ENCODE data around the gene IL1RN.

Gene IL1RN

GRCh38 chr2:113171334-113172075 is 44.1 kb downstream of the IL1RN start:
- in situ Hi-C loops (cut with HindIII; ENCODE audit: low sequenced_read_pairs), result no loop called here

DNA sequence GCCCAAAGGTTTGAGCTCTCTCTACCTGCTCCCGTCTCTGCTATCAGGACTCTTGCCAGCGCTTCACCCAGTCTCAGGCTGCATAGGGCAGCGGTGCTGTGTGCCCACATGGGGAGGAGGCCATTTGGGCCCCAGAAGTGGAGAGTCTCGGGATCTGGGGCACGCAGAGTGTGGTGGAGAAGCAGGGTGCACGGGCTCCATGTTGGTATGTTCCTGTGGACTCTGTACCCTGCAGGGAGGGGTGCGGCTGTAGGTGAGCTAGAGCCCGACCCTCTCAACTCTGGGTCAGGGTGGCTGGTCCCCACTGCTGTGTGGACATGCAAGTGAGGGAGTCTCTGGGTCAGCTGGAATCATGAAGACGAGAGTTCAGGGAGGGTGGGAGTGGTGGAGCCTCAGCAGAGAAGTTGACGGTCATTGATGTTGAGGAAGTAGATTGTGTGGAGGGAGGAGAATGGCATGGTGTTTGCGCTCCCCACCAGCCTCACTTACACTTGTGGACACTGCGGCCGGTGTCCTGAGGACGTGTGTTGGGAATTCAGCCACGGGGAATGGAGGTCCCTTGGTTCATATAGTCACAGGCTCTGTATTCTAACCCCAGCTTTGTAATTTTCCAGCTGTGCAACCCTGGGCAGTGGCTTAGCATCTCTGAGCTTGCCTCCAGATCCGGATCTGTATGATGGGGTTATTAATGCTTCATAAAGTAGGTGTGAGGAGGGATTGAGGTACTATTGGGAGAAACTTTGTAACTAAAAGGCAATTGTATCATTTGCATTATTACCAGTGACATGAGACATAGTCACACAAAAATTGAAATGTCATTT is 45.5 kb downstream of the IL1RN start:
- in situ Hi-C loops (cut with HindIII; ENCODE audit: low sequenced_read_pairs), result no loop called here

DNA sequence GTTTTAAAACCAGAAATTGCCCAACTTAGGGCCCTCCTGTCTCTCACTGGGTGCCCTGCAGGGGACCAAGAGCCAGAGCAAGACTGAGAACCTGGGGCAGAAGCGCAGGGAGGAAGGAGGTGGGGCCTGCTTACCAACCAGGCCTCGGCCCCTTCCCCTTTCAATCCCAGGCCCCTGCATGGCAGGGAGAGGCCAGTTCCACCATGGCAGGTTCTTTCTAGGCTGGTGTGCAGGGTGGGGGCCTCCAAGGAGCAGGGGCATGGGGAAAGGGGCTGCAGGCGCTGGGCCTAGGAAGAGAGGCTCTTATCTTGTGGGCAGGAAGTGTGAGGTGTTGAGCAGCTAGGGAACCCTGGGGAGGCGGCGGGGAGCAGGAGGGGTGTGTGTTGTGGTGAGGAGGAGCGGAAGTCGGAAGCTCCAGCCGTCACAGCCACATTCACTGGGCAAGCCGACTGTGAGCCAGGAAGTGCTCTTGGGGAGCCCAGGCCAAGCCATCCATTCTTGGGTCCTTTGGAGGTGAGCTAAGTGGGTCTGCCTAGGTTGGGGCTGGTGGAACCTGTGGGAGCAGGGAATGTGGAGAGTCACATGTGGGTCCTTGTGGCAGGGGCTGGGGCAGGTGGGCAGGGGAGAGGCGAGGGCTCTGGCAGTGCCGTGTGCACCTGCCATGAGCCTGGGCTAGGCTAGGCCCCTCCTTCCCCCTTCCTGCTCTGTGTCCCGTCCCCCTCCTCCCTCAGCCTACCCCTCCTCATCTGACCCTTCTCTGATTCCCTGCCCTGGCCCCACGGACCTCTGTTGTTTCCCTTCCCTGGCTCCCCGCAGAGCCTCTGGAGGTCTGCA is 46.4 kb downstream of the IL1RN start, which contains the start of gene PSD4:
TSS of gene PSD4 (plus strand) at position 430 of the 834 bp plus-strand sequence. CDS start 8,486 bp downstream, outside the sequence.
- in situ Hi-C loops (cut with HindIII; ENCODE audit: low sequenced_read_pairs), result no loop called here

DNA sequence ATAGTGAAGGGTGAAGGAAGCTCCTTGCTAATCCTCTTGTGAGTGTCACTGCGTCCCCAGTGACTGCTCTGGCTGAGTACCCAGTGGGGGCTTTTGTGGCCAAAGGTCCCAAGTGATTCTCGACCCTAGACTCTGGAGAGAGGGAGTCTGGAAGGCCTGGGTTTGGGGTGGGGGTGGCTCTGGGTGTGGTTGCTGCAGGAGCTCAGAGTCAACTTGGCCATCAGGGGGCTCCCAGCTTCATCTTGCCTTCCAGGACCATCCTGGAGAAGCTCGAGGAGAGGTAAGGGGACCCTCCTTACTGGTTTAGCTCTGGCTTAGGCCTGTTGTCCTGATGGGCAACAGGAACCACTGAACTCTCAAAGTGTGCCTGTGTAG is 47.0 kb downstream of the IL1RN start:
- in situ Hi-C loops (cut with HindIII; ENCODE audit: low sequenced_read_pairs), result no loop called here

DNA sequence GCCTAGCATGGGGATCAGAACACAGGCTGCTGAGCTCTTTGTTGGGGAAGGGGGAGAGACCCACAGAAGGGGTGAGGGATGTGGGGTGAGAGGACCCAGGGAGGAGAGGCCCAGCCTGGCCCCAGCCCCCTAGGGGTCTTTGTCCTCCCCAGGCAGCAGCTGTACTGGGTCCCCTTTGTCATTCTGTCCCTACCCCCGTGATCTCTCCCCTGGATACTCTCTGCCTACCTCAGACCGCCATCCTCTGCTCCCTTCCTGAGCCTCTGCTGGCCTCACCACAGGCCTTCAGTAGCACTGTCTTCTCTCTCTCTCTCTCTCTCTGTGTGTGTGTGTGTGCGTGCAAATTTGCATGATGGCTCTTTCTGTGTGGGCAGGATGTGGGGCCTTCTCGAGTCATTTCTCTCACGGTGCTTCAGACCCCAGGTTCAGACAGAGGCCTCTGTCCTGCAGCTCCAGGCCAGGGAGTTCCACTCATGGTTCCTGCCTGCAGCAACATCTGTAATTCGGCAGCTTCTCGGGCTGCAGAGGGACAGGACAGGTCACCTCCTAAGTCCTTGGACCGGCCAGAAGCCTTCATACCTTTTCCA is 47.7 kb downstream of the IL1RN start:
- in situ Hi-C loops (cut with HindIII; ENCODE audit: low sequenced_read_pairs), result no loop called here

GRCh38 chr2:113175736-113176695 is 48.6 kb downstream of the IL1RN start:
- in situ Hi-C loops (cut with HindIII; ENCODE audit: low sequenced_read_pairs), result no loop called here

- in situ Hi-C loops (cut with HindIII; ENCODE audit: low sequenced_read_pairs), result no loop called here
Measured at GRCh38 chr2:113176696-113177355, 49.4 kb downstream of the IL1RN start.

DNA sequence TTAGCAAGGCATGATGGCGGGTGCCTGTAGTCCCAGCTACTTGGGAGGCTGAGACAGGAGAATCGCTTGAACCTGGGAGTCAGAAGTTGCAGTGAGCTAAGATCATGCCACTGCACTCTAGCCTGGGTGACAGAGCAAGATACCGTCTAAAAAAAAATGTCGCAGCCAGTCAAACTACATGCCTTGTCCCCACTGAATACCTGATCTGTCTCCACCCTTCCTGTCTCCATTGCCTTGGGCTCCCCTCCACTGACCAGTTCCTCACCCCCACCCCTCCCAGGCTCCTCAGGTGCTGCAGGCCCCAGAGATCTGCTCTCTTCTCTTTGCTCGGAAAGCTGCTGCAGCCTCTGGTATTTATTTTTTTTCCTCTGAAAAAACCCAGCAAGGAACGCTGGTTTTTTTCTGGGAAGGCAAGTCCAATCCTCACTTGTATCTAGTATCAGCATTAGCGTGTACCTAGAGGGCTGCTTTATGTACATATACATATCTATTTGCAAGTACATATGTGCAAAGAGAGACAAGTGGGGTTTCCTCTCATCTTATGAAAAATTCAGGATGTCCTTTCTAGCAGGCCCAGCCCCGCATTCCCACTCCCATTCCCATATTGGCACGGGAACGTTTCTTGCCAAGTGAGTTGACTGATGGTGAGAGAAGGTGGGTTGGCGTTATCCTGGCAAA is 50.8 kb downstream of the IL1RN start:
- in situ Hi-C loops (cut with HindIII; ENCODE audit: low sequenced_read_pairs), result no loop called here

GRCh38 chr2:113178891-113179290 is 51.5 kb downstream of the IL1RN start:
- in situ Hi-C loops (cut with HindIII; ENCODE audit: low sequenced_read_pairs), result no loop called here

DNA sequence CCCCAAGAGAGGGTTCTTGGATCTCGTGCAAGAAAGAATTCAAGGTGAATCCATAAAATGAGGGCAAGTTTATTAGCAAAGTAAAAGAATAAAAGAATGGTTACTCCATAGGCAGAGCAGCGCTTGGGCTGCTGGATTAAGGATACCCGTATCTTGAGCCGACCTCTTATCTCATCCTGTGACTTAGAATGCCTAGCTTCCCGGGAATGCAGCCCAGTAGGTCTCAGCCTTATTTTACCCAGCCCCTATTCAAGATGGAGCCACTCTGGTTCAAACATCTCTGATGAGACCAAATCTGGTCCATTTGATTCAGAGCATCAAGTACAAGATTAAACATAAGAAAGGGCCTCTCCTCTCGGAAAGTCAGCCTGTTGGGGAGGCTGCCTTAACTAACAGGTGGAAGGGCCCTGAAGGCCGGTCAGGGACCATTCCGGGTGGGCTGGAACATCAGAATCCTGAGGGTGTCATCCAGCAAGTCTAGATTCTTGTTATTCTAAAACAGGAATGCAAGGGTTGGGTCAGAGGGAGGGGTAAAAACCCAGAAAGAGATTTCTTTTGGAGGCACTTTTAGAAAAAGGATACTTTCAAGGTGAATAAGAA is 52.1 kb downstream of the IL1RN start:
- in situ Hi-C loops (cut with HindIII; ENCODE audit: low sequenced_read_pairs), result no loop called here

GRCh38 chr2:113180131-113180946 is 52.9 kb downstream of the IL1RN start:
- in situ Hi-C loops (cut with HindIII; ENCODE audit: low sequenced_read_pairs), result no loop called here

GRCh38 chr2:113181258-113182051 is 54.1 kb downstream of the IL1RN start:
- in situ Hi-C loops (cut with HindIII; ENCODE audit: low sequenced_read_pairs), result no loop called here

- in situ Hi-C loops (cut with HindIII; ENCODE audit: low sequenced_read_pairs), result no loop called here
Measured at GRCh38 chr2:113182471-113183260, 55.3 kb downstream of the IL1RN start.

- in situ Hi-C loops (cut with HindIII; ENCODE audit: low sequenced_read_pairs), result no loop called here
Measured at GRCh38 chr2:113183264-113183663, 55.9 kb downstream of the IL1RN start.
